SH-SY5Y (cell line): Measurements from ENCODE around the gene CMTM5.

Experiments used
- GATA2 ChIP-seq: IDR thresholded peaks from 2 replicates; pipeline ENCODE4 v1.6.1; 2011; ENCODE audit warnings: mild to moderate bottlenecking, low read depth, low read length
- GATA3 ChIP-seq: IDR thresholded peaks from 2 replicates; pipeline ENCODE4 v1.6.1; 2011; ENCODE audit warnings: low read depth, mild to moderate bottlenecking, low read length, moderate library complexity

GRCh38 chr14:23405516-23406025 lies 28.7 kb downstream of the CMTM5 start:
- no peak for TF ChIP-seq GATA2
- TF ChIP-seq GATA3: no peak
